HepG2 (cell line): ENCODE results near the gene DHX16. TPM values are rescaled to one million over a fixed set of nuclear protein-coding genes. Genes with fewer than 3 reads are reported as not detected.

Experiments
- ATM ChIP-seq: fragments of 450-650 bp; IDR thresholded peaks from 2 replicates; pipeline ENCODE4 v1.7.1; 2017; ENCODE audit warnings: mild to moderate bottlenecking, borderline replicate concordance
- CHD2 ChIP-seq: IDR thresholded peaks from 2 replicates; pipeline ENCODE4 v1.6.1; 2011; ENCODE audit warnings: low read depth, low read length, improper control_type of control experiment
- GLMP ChIP-seq: sonication (generic); formaldehyde crosslinking; IDR thresholded peaks from 2 replicates; pipeline ENCODE4 v1.9.0; 2021; ENCODE audit warnings: missing genetic modification reagents, mild to moderate bottlenecking, borderline replicate concordance
- HCFC1 ChIP-seq: fragments of 150-350 bp; IDR thresholded peaks from 2 replicates; pipeline ENCODE4 v1.6.1; 2014; ENCODE audit warnings: low read depth, low read length
- HNRNPUL1 ChIP-seq: fragments of 200-400 bp; formaldehyde crosslinking; IDR thresholded peaks from 2 replicates; pipeline ENCODE4 v1.6.1; 2017; ENCODE audit warnings: low read depth, mild to moderate bottlenecking, low read length, moderate library complexity
- JUND ChIP-seq: sonication (generic); formaldehyde crosslinking; IDR thresholded peaks from 2 replicates; pipeline ENCODE4 v1.8.0; 2022; ENCODE audit warnings: mild to moderate bottlenecking, missing genetic modification reagents
- KLF11 ChIP-seq: IDR thresholded peaks from 2 replicates; pipeline ENCODE4 v1.6.1; 2016; ENCODE audit warnings: missing compliant biosample characterization
- KLF9 ChIP-seq: IDR thresholded peaks from 2 replicates; pipeline ENCODE4 v1.6.1; 2016; ENCODE audit warnings: low read depth
- KMT2A ChIP-seq: sonication (generic); formaldehyde crosslinking; IDR thresholded peaks from 2 replicates; pipeline ENCODE4 v1.4.0; 2020; ENCODE audit warnings: missing genetic modification reagents
- MAFK ChIP-seq, 2 experiments: IDR thresholded peaks in 1 of 2; conservative IDR thresholded peaks in 1 of 2; 2 replicates each; pipeline ENCODE4 v1.6.1; 2011; ENCODE audit warnings: improper control_type of control experiment in 2 of 2, low read length in 2 of 2
- MAZ ChIP-seq, 2 experiments: sonication (generic) in 1 of 2; formaldehyde crosslinking in 1 of 2; IDR thresholded peaks; 2 replicates each; pipeline versions ENCODE4 v1.5.0 to v1.6.1; 2012 to 2020; ENCODE audit warnings: low read depth in 2 of 2, mild to moderate bottlenecking in 2 of 2, borderline replicate concordance in 1 of 2, improper control_type of control experiment in 1 of 2, low read length in 1 of 2, missing genetic modification reagents in 1 of 2, moderate library complexity in 1 of 2
- NCOA2 ChIP-seq: sonication (generic); formaldehyde crosslinking; IDR thresholded peaks from 2 replicates; pipeline ENCODE4 v1.8.0; 2022; ENCODE audit warnings: inconsistent platforms
- RFXANK ChIP-seq: IDR thresholded peaks from 2 replicates; pipeline ENCODE4 v1.6.1; 2016
- TAF15 ChIP-seq: fragments of 200-400 bp; formaldehyde crosslinking; IDR thresholded peaks from one replicate; pipeline ENCODE4 v1.6.1; 2018; ENCODE audit warnings: mild to moderate bottlenecking, low read depth, low read length; ENCODE audit not compliant: poor library complexity, severe bottlenecking
- TERF1 ChIP-seq: sonication (generic); formaldehyde crosslinking; IDR thresholded peaks from 2 replicates; pipeline ENCODE4 v1.8.0; 2022; ENCODE audit warnings: mild to moderate bottlenecking, missing genetic modification reagents, moderate library complexity
- THAP7 ChIP-seq: sonication (generic); formaldehyde crosslinking; IDR thresholded peaks from 2 replicates; pipeline ENCODE4 v1.8.1; 2023; ENCODE audit warnings: mild to moderate bottlenecking, missing genetic modification reagents
- THRA ChIP-seq: sonication (generic); formaldehyde crosslinking; IDR thresholded peaks from 2 replicates; pipeline ENCODE4 v1.4.0; 2020; ENCODE audit warnings: missing genetic modification reagents, borderline replicate concordance
- TP53 ChIP-seq: sonication (generic); formaldehyde crosslinking; conservative IDR thresholded peaks from 2 replicates; pipeline ENCODE4 v1.4.0; 2020; ENCODE audit warnings: missing genetic modification reagents
- ZFAT ChIP-seq: sonication (generic); formaldehyde crosslinking; conservative IDR thresholded peaks from 2 replicates; pipeline ENCODE4 v1.8.1; 2023; ENCODE audit warnings: missing genetic modification reagents, inconsistent platforms
- ZFYVE20 ChIP-seq: sonication (generic); formaldehyde crosslinking; IDR thresholded peaks from 2 replicates; pipeline ENCODE4 v1.8.0; 2023; ENCODE audit warnings: low read depth, mild to moderate bottlenecking, moderate library complexity, missing genetic modification reagents, borderline replicate concordance
- ZNF10 ChIP-seq: sonication (generic); formaldehyde crosslinking; IDR thresholded peaks from 2 replicates; pipeline ENCODE4 v1.4.0; 2020; ENCODE audit warnings: mild to moderate bottlenecking, low read depth, missing genetic modification reagents, borderline replicate concordance
- ZNF124 ChIP-seq: sonication (generic); formaldehyde crosslinking; IDR thresholded peaks from 2 replicates; pipeline ENCODE4 v1.4.0; 2020; ENCODE audit warnings: missing genetic modification reagents
- ZNF549 ChIP-seq: sonication (generic); formaldehyde crosslinking; IDR thresholded peaks from 2 replicates; pipeline ENCODE4 v1.5.0; 2020; ENCODE audit warnings: missing genetic modification reagents
- ZNF784 ChIP-seq: sonication (generic); formaldehyde crosslinking; IDR thresholded peaks from 2 replicates; pipeline ENCODE4 v1.5.1; 2020; ENCODE audit warnings: missing genetic modification reagents, mild to moderate bottlenecking, borderline replicate concordance
- ZNF891 ChIP-seq: sonication (generic); formaldehyde crosslinking; IDR thresholded peaks from 2 replicates; pipeline ENCODE4 v1.5.0; 2020; ENCODE audit warnings: mild to moderate bottlenecking, missing genetic modification reagents
- polyA plus RNA-seq, 8 experiments: library from polyadenylated mRNA; depleted of rRNA in 3 of 8; stranded (reverse) in 7 of 8; unstranded in 1 of 8; fragments of >200 nt; fragmentation: Illumina TruSeq in 4 of 8; extraction: Trizol in 4 of 8; gene quantifications; 2 replicates each; pipeline versions ENCODE4 v1.2.1 to v1.2.3, GENCODE V29; 2011 to 2016; ENCODE audit warnings: low read depth in 4 of 8, missing spikeins in 1 of 8, mixed read lengths in 1 of 8; ENCODE audit not compliant: insufficient read depth in 1 of 8
- total RNA-seq, 5 experiments: library from RNA; depleted of rRNA; stranded (reverse); fragments of >200 nt; fragmentation: Illumina TruSeq; extraction: Trizol; gene quantifications; 2 replicates each; pipeline ENCODE4 v1.2.3, GENCODE V29; 2016; ENCODE audit warnings: low read depth in 1 of 5

DHX16 gene
- total and polyA plus RNA-seq, 2 of the 13 experiments (the other 11 are each of a cell fraction or from before 2014, with no cell fraction given), result 57.0 to 58.5 TPM

- TF ChIP-seq THAP7 (CRISPR knock-in tag) (peak; percentile 93; the same call in 1 of the 2 replicates), MAZ (IDR thresholded peaks at IDR 0.05; ENCODE audit: borderline replicate concordance, low read depth, low read length) (peak; percentile 75; the same call in 1 of the 2 replicates), MAZ (CRISPR knock-in tag; IDR thresholded peaks at IDR 0.05; ENCODE audit: low read depth) (no peak), THRA (no peak), ZNF549 (CRISPR knock-in tag) (no peak), KLF11 (CRISPR knock-in tag) (no peak; the same call in 1 of the 2 replicates), CHD2 (0 out of 2 replicates have a peak, but pooled peaks have one; percentile 31), TERF1 (CRISPR knock-in tag) (no peak), ZNF10 (CRISPR knock-in tag) (no peak), ATM (no peak), JUND (CRISPR knock-in tag) (peak; percentile 81; the same call in 1 of the 2 replicates), RFXANK (peak; percentile 58; the same call in 1 of the 2 replicates), NCOA2 (0 out of 2 replicates have a peak, but pooled peaks have one; percentile 1), KMT2A (CRISPR knock-in tag) (peak; percentile 64; the same call in 1 of the 2 replicates), ZFYVE20 (CRISPR knock-in tag) (no peak), ZNF891 (peak; percentile 91), TAF15 (no peak), HNRNPUL1 (no peak), TP53 (CRISPR knock-in tag) (peak; percentile 88; the same call in 1 of the 2 replicates), KLF9 (peak; percentile 3; the same call in 1 of the 2 replicates), ZNF784 (CRISPR knock-in tag) (0 out of 2 replicates have a peak, but pooled peaks have one; percentile 15), ZFAT (no peak), GLMP (no peak), HCFC1 (0 out of 2 replicates have a peak, but pooled peaks have one; percentile 10), ZNF124 (no peak), MAFK (conservative IDR thresholded peaks at IDR 0.05 in 1 of 2, IDR thresholded peaks at IDR 0.05 in 1 of 2; ENCODE audit: low read length in 2 of 2) (peak; percentile 57 to 60)
These were observed 55.1 kb downstream of the DHX16 start, which contains the start of gene MRPS18B (continued) for GRCh38 chr6:30617565-30618269.
